GM18870 (cell line): ENCODE results near the gene SYF2.

Experiments
- ATAC-seq: cut with Tn5 transposase; IDR thresholded peaks from one replicate; pipeline ENCODE4 v1.9.1; 2021; ENCODE audit warnings: moderate library complexity; ENCODE audit not compliant: unreplicated experiment

Gene SYF2

GRCh38 chr1:25185409-25186160, 46.7 kb downstream of the SYF2 start:
- no peak for ATAC-seq

GRCh38 chr1:25184001-25184762, 48.1 kb downstream of the SYF2 start:
- ATAC-seq, result no peak

GRCh38 chr1:25183126-25183980, 48.9 kb downstream of the SYF2 start:
- ATAC-seq, result no peak

GRCh38 chr1:25182629-25183028, 49.7 kb downstream of the SYF2 start:
- ATAC-seq, result no peak

GRCh38 chr1:25180996-25181395, 51.3 kb downstream of the SYF2 start:
- no peak for ATAC-seq

- no peak for ATAC-seq
These were observed 53.3 kb downstream of the SYF2 start for GRCh38 chr1:25178917-25179561.

- no peak for ATAC-seq
These were observed 57.3 kb downstream of the SYF2 start for GRCh38 chr1:25174730-25175612.

- ATAC-seq, result no peak
These were observed 58.0 kb downstream of the SYF2 start for GRCh38 chr1:25174363-25174729.

GRCh38 chr1:25173809-25174340, 58.4 kb downstream of the SYF2 start:
- no peak for ATAC-seq
